HepG2 (cell line): ENCODE data around the gene EHD1. TPM values are rescaled to one million over a fixed set of nuclear protein-coding genes. Genes with fewer than 3 reads are reported as not detected.

ENCODE experiments used
- FOSL2 ChIP-seq: sonication (generic); formaldehyde crosslinking; IDR thresholded peaks from 2 replicates; pipeline ENCODE4 v1.4.0; 2020; ENCODE audit warnings: missing genetic modification reagents
- FOXA3 ChIP-seq: IDR thresholded peaks from 2 replicates; pipeline ENCODE4 v1.6.1; 2016; ENCODE audit warnings: missing genetic modification reagents, missing compliant biosample characterization
- IRF2 ChIP-seq: IDR thresholded peaks from 2 replicates; pipeline ENCODE4 v1.6.1; 2018; ENCODE audit warnings: missing genetic modification reagents, missing compliant biosample characterization
- KDM2A ChIP-seq: sonication (generic); formaldehyde crosslinking; IDR thresholded peaks from 2 replicates; pipeline ENCODE4 v1.4.0; 2020; ENCODE audit warnings: low read depth, missing genetic modification reagents, borderline replicate concordance
- MAZ ChIP-seq, 2 experiments: sonication (generic) in 1 of 2; formaldehyde crosslinking in 1 of 2; IDR thresholded peaks; 2 replicates each; pipeline versions ENCODE4 v1.5.0 to v1.6.1; 2012 to 2020; ENCODE audit warnings: low read depth in 2 of 2, mild to moderate bottlenecking in 2 of 2, borderline replicate concordance in 1 of 2, improper control_type of control experiment in 1 of 2, low read length in 1 of 2, missing genetic modification reagents in 1 of 2, moderate library complexity in 1 of 2
- POLR2G ChIP-seq: fragments of 200-400 bp; formaldehyde crosslinking; IDR thresholded peaks from 2 replicates; pipeline ENCODE4 v1.6.1; 2018; ENCODE audit warnings: mild to moderate bottlenecking, low read depth, low read length, moderate library complexity
- SAP130 ChIP-seq: IDR thresholded peaks from 2 replicates; pipeline ENCODE4 v1.6.1; 2016; ENCODE audit warnings: low read depth
- SOX6 ChIP-seq, 2 experiments: fragments of 450-650 bp in 1 of 2; sonication (generic) in 1 of 2; formaldehyde crosslinking in 1 of 2; IDR thresholded peaks; 2 replicates each; pipeline versions ENCODE4 v1.4.0 to v1.6.1; 2017 to 2020; ENCODE audit warnings: antibody characterized with exemption in 1 of 2, mild to moderate bottlenecking in 1 of 2, missing genetic modification reagents in 1 of 2
- XRCC5 ChIP-seq: fragments of 200-400 bp; formaldehyde crosslinking; optimal IDR thresholded peaks from 2 replicates; pipeline ENCODE3; 2017; ENCODE audit warnings: mild to moderate bottlenecking, low read length
- ZBTB38 ChIP-seq: sonication (generic); formaldehyde crosslinking; IDR thresholded peaks from 2 replicates; pipeline ENCODE4 v1.5.1; 2020; ENCODE audit warnings: mild to moderate bottlenecking, missing genetic modification reagents
- ZFX ChIP-seq: sonication (generic); formaldehyde crosslinking; IDR thresholded peaks from 2 replicates; pipeline ENCODE4 v1.4.0; 2020; ENCODE audit warnings: mild to moderate bottlenecking, low read depth, missing genetic modification reagents, moderate library complexity
- ZNF281 ChIP-seq: sonication (generic); formaldehyde crosslinking; IDR thresholded peaks from 2 replicates; pipeline ENCODE4 v1.4.0; 2020; ENCODE audit warnings: missing genetic modification reagents, borderline replicate concordance
- ZNF572 ChIP-seq: sonication (generic); formaldehyde crosslinking; IDR thresholded peaks from 2 replicates; pipeline ENCODE4 v1.5.1; 2020; ENCODE audit warnings: mild to moderate bottlenecking, missing genetic modification reagents
- ZNF746 ChIP-seq: sonication (generic); formaldehyde crosslinking; IDR thresholded peaks from 2 replicates; pipeline ENCODE4 v1.8.0; 2022; ENCODE audit warnings: mild to moderate bottlenecking, missing genetic modification reagents
- ZNF747 ChIP-seq: sonication (generic); formaldehyde crosslinking; IDR thresholded peaks from 2 replicates; pipeline ENCODE4 v1.8.1; 2023; ENCODE audit warnings: missing genetic modification reagents, mild to moderate bottlenecking, borderline replicate concordance
- ZNF772 ChIP-seq: sonication (generic); formaldehyde crosslinking; IDR thresholded peaks from 2 replicates; pipeline ENCODE4 v1.5.0; 2020; ENCODE audit warnings: mild to moderate bottlenecking, missing genetic modification reagents
- ZNF788 ChIP-seq: sonication (generic); formaldehyde crosslinking; IDR thresholded peaks from 2 replicates; pipeline ENCODE4 v1.5.0; 2020; ENCODE audit warnings: mild to moderate bottlenecking, missing genetic modification reagents, borderline replicate concordance
- polyA plus RNA-seq, 8 experiments: library from polyadenylated mRNA; depleted of rRNA in 3 of 8; stranded (reverse) in 7 of 8; unstranded in 1 of 8; fragments of >200 nt; fragmentation: Illumina TruSeq in 4 of 8; extraction: Trizol in 4 of 8; gene quantifications; 2 replicates each; pipeline versions ENCODE4 v1.2.1 to v1.2.3, GENCODE V29; 2011 to 2016; ENCODE audit warnings: low read depth in 4 of 8, missing spikeins in 1 of 8, mixed read lengths in 1 of 8; ENCODE audit not compliant: insufficient read depth in 1 of 8
- total RNA-seq, 5 experiments: library from RNA; depleted of rRNA; stranded (reverse); fragments of >200 nt; fragmentation: Illumina TruSeq; extraction: Trizol; gene quantifications; 2 replicates each; pipeline ENCODE4 v1.2.3, GENCODE V29; 2016; ENCODE audit warnings: low read depth in 1 of 5

The EHD1 gene
- total and polyA plus RNA-seq, 2 of the 13 experiments (the other 11 are each of a cell fraction or from before 2014, with no cell fraction given): 23.6 to 26.6 TPM

DNA sequence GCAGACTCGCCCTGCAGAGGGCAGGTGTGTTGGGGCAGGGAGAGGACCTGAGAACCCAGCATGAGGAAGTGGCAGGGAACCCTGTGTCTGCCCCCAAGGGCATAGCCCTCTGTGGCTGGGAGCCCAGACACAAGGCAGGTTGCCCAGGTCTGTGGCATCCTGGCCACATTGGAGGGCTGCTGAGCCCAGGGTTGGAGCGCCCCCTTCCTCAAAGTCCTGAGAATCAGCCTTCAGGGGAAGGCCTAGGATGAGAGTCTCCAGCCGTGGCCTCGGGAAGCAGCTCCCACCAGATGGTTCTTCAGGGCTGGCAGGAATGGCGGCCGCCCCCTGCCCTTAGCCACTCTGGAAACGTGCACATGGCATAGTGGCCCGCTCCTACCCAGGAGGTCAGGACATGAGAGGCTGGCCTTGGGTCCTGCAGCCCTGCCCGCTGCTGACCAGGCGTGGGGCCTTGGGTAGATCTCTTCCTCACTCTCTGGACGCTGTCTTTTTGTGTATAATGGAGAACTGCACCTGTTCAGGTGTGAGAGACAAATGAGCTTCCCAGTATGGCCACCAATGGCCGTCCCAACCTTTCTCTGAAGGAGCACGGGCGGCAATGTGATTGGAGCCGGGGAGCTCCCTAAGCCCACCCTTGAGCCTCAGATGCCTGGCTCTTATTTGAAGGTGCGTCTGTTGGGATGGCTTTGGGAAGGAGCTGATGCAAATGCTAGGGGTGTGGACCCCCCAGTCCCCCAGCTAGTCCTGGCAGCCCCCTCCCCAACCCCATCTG, 29.4 kb downstream of the EHD1 start (continued):
- peak; percentile 36 for TF ChIP-seq XRCC5
- 0 out of 2 replicates have a peak, but pooled peaks have one; percentile 15 for TF ChIP-seq FOXA3 (CRISPR knock-in tag)
- no peak for TF ChIP-seq SOX6 (IDR thresholded peaks at IDR 0.05)
- peak; percentile 30; the same call in 1 of the 2 replicates for TF ChIP-seq SOX6 (CRISPR knock-in tag; IDR thresholded peaks at IDR 0.05)
- peak; percentile 34; the same call in 1 of the 2 replicates for TF ChIP-seq FOSL2 (CRISPR knock-in tag)
- TF ChIP-seq ZNF746: no peak
- 0 out of 2 replicates have a peak, but pooled peaks have one; percentile 4 for TF ChIP-seq ZNF572 (CRISPR knock-in tag)
- peak; percentile 42; the same call in 1 of the 2 replicates for TF ChIP-seq ZNF788 (CRISPR knock-in tag)
- TF ChIP-seq ZNF772 (CRISPR knock-in tag): peak; percentile 16; the same call in 1 of the 2 replicates
- peak; percentile 51 for TF ChIP-seq SAP130 (CRISPR knock-in tag)
- peak; percentile 12; the same call in 1 of the 2 replicates for TF ChIP-seq IRF2 (CRISPR knock-in tag)
- TF ChIP-seq ZNF281 (CRISPR knock-in tag): 0 out of 2 replicates have a peak, but pooled peaks have one; percentile 8
- peak; percentile 21; the same call in 1 of the 2 replicates for TF ChIP-seq ZBTB38 (CRISPR knock-in tag)
- no peak for TF ChIP-seq MAZ (IDR thresholded peaks at IDR 0.05; ENCODE audit: borderline replicate concordance, low read depth, low read length)
- 0 out of 2 replicates have a peak, but pooled peaks have one; percentile 6 for TF ChIP-seq MAZ (CRISPR knock-in tag; IDR thresholded peaks at IDR 0.05; ENCODE audit: low read depth)
- peak; percentile 59 for TF ChIP-seq ZFX
- 0 out of 2 replicates have a peak, but pooled peaks have one; percentile 35 for TF ChIP-seq KDM2A (CRISPR knock-in tag)
- TF ChIP-seq POLR2G: no peak
- TF ChIP-seq ZNF747: no peak
- TF ChIP-seq, all 625 proteins: peak for 36
